OCI-LY7 (cell line): ENCODE data around the gene VPS13C. TPM values are rescaled to one million over a fixed set of nuclear protein-coding genes. Genes with fewer than 3 reads are reported as not detected.

ENCODE experiments used
- Bru-seq: library from RNA; stranded (reverse); fragments of 400-500 nt; gene quantifications from one replicate; lab custom pipeline; 2021; lab: Mats Ljungman, UMichigan
- BruChase-seq, 2 experiments: library from RNA; stranded (reverse); fragments of 400-500 nt; gene quantifications; one replicate each; lab custom pipeline; 2021; lab: Mats Ljungman, UMichigan
- BruUV-seq: library from RNA; stranded (reverse); fragments of 400-500 nt; replicated peaks from 2 replicates; lab custom pipeline; 2021; lab: Mats Ljungman, UMichigan
- CTCF ChIA-PET: fragments of 300-600 bp; sonication (Branson Sonifier 250); formaldehyde crosslinking; loops from one replicate; lab custom pipeline; 2022; ENCODE audit warnings: antibody characterized with exemption; ENCODE audit not compliant: unreplicated experiment; lab: Charles Lee
- POLR2A ChIA-PET: fragments of 300-600 bp; sonication (Branson Sonifier 250); formaldehyde crosslinking; loops from one replicate; lab custom pipeline; 2022; ENCODE audit warnings: antibody characterized with exemption; lab: Charles Lee
- DNase-seq: peaks from one replicate; pipeline ENCODE4 v3.0.0-alpha.2; 2015; ENCODE audit warnings: low spot score
- H2AFZ ChIP-seq: fragments of 200-600 bp; sonication (generic), shearing (Covaris generic); 2 replicates; pipeline ENCODE4 v1.6.1; 2014; ENCODE audit warnings: mild to moderate bottlenecking, antibody characterized with exemption, low read length, moderate library complexity
- H3K27ac ChIP-seq: fragments of 200-600 bp; sonication (generic); 2 replicates; pipeline ENCODE4 v1.5.1; 2014; ENCODE audit warnings: mixed run types, low read depth, mild to moderate bottlenecking, moderate library complexity, low read length, inconsistent platforms; ENCODE audit not compliant: poor library complexity, severe bottlenecking
- H3K36me3 ChIP-seq: fragments of 200-600 bp; sonication (generic); 2 replicates; pipeline ENCODE4 v1.6.1; 2014; ENCODE audit warnings: mild to moderate bottlenecking, antibody characterized with exemption, low read length, moderate library complexity, mixed read lengths; ENCODE audit not compliant: insufficient read depth
- H3K4me1 ChIP-seq: fragments of 200-600 bp; sonication (generic); 2 replicates; pipeline ENCODE4 v1.5.1; 2014; ENCODE audit warnings: mild to moderate bottlenecking, low read length; ENCODE audit not compliant: insufficient read depth, poor library complexity, severe bottlenecking
- H3K4me2 ChIP-seq: fragments of 200-600 bp; sonication (generic); 2 replicates; pipeline ENCODE4 v1.6.1; 2014; ENCODE audit warnings: mild to moderate bottlenecking, low read length
- H3K4me3 ChIP-seq: fragments of 200-600 bp; sonication (generic); 2 replicates; pipeline ENCODE4 v1.5.1; 2014; ENCODE audit warnings: mild to moderate bottlenecking, low read depth, low read length; ENCODE audit not compliant: poor library complexity, severe bottlenecking
- H3K79me2 ChIP-seq: fragments of 200-600 bp; sonication (generic); 2 replicates; pipeline ENCODE4 v1.6.1; 2016; ENCODE audit warnings: low read depth, mild to moderate bottlenecking, low read length, moderate library complexity, mixed read lengths; ENCODE audit not compliant: insufficient read depth
- H3K9me2 ChIP-seq: fragments of 200-600 bp; sonication (generic); 2 replicates; pipeline ENCODE4 v1.6.1; 2016; ENCODE audit warnings: mild to moderate bottlenecking, low read length, mixed read lengths; ENCODE audit not compliant: insufficient read depth
- H3K9me3 ChIP-seq: fragments of 200-600 bp; sonication (generic); 2 replicates; pipeline ENCODE4 v1.6.1; 2014; ENCODE audit warnings: mild to moderate bottlenecking, mixed run types, low read length, mixed read lengths
- H4K20me1 ChIP-seq: fragments of 200-600 bp; sonication (generic); 2 replicates; pipeline ENCODE4 v1.6.1; 2014; ENCODE audit warnings: mild to moderate bottlenecking, antibody characterized with exemption, low read length, moderate library complexity, mixed read lengths; ENCODE audit not compliant: insufficient read depth
- EZH2phosphoT487 ChIP-seq: fragments of 200-600 bp; sonication (generic); IDR thresholded peaks from 2 replicates; pipeline ENCODE4 v1.6.1; 2018; ENCODE audit warnings: low read depth, borderline replicate concordance, mild to moderate bottlenecking, mixed run types, antibody characterized with exemption, low read length, moderate library complexity, mixed read lengths
- intact Hi-C: fragments of 100-400 bp; cut with micrococcal nuclease; formaldehyde crosslinking; loops from one replicate; pipeline ENCODE4 v1.10.0; 2022; ENCODE audit not compliant: unreplicated experiment
- long read RNA-seq: library from polyadenylated mRNA; stranded (forward); transcript quantifications from one replicate; pipeline ENCODE4 v2.0.0, GENCODE V29; 2022
- total RNA-seq, 2 experiments: library from RNA; depleted of rRNA in 1 of 2; stranded (reverse); fragments of >200 nt in 1 of 2; shearing (Covaris generic) in 1 of 2; gene quantifications; 2 replicates each; pipeline ENCODE4 v1.2.3, GENCODE V29; 2014 to 2022
- TF ChIP-seq, protein P1 (sequence below): fragments of 200-600 bp; sonication (generic); conservative IDR thresholded peaks from 2 replicates; pipeline ENCODE4 v1.5.1; 2014; ENCODE audit warnings: mild to moderate bottlenecking, antibody characterized with exemption, low read length, moderate library complexity, mixed read lengths

The VPS13C gene
- 30.9 and 44.4 TPM in 2 replicates for total RNA-seq (2014; rRNA removed; shearing (Covaris generic))
- 60.6 and 66.8 TPM in 2 replicates for total RNA-seq (2022)
- percentile 85 among the genes with signal in this experiment for Bru-seq, nascent RNA
- percentile 79 among the genes with signal in this experiment for BruChase-seq, experiment 1, labeled RNA remaining after a 6-hour chase
- percentile 83 among the genes with signal in this experiment for BruChase-seq, experiment 2, labeled RNA remaining after a 2-hour chase
- long read RNA-seq, partial matches to known transcripts: 6 of 14 reads
- long read RNA-seq, other reads (novel, unspliced or antisense): 8 of 14 reads

DNA sequence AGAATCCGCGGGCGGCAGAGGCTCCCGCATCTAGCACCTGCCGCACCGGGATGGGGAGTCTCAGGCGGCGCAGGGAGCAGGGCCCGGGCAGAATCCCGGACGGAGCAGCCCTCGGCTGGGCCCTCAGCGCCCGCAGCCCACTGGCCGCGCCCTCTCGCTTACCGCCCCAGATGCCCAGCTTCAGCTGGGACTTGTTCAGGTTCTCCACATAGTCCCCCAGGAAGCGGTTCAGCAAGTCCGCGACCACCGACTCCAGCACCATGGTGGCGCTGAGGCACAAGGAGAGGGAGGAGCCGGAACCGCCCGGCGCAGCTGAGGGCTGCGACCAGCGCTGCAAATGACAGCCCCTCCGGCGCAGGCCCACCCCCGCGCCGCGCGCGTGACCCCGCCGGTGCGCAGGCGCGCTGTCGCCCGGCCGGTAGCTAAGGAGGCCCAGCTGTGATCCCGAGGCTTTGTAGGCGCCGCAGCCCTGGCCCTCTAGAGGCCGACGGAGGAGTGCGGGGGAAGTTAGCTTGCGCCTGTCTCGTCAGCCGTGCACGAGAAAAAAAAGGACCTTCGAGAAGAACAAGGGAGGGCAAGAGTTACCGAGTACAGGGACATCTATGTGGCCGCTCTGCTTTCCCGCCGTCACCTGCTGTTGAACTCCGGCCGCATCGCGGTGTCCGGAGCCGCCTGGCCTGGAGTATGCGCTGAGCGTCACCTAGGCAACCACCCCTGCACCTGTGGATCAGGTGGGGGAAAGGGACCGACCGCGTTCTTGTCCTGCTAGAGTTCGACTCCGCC, at the start of gene VPS13C:
Gene VPS13C (minus strand): TSS at position 335 of the 783 bp plus-strand sequence. CDS start 73 bp downstream, at position 262.
- Histone ChIP-seq H3K9me2 (no peaks in the 10 kb centered on the region), H3K9me3 (no peaks in the 10 kb centered on the region), H3K4me2 (peak within 1 kb of the TSS; percentile 75), H3K79me2 (peaks cover 34% of the 10 kb centered on the region), H3K27ac (peak within 1 kb of the TSS; percentile 73), H3K4me1 (peaks cover 25% of the 10 kb centered on the region), H3K36me3 (peaks cover 6% of the 10 kb centered on the region; the same call in 1 of the 2 replicates), H2AFZ (peak within 1 kb of the TSS; percentile 92), H3K4me3 (peak within 1 kb of the TSS; percentile 90), H4K20me1 (peaks cover 10% of the 10 kb centered on the region; the same call in 1 of the 2 replicates)
- intact Hi-C loops: no loop called here
- ChIA-PET CTCF (interaction anchor here (1.1 to 1.4 kb wide), 2 partner anchors 94 to 226 kb away, joined by 3 read pairs; no protein-coding TSS in a partner anchor), POLR2A (interaction anchor here (0.6 to 2.0 kb wide), 2 partner anchors 33 to 89 kb away, joined by 3 to 5 read pairs; no protein-coding TSS in a partner anchor)
- BruUV-seq: no TSS peak
- TF ChIP-seq EZH2phosphoT487: no peak
- TF ChIP-seq, protein P1, sequence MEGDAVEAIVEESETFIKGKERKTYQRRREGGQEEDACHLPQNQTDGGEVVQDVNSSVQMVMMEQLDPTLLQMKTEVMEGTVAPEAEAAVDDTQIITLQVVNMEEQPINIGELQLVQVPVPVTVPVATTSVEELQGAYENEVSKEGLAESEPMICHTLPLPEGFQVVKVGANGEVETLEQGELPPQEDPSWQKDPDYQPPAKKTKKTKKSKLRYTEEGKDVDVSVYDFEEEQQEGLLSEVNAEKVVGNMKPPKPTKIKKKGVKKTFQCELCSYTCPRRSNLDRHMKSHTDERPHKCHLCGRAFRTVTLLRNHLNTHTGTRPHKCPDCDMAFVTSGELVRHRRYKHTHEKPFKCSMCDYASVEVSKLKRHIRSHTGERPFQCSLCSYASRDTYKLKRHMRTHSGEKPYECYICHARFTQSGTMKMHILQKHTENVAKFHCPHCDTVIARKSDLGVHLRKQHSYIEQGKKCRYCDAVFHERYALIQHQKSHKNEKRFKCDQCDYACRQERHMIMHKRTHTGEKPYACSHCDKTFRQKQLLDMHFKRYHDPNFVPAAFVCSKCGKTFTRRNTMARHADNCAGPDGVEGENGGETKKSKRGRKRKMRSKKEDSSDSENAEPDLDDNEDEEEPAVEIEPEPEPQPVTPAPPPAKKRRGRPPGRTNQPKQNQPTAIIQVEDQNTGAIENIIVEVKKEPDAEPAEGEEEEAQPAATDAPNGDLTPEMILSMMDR: peak; percentile 79
- peak; percentile 95 for DNase-seq

DNA sequence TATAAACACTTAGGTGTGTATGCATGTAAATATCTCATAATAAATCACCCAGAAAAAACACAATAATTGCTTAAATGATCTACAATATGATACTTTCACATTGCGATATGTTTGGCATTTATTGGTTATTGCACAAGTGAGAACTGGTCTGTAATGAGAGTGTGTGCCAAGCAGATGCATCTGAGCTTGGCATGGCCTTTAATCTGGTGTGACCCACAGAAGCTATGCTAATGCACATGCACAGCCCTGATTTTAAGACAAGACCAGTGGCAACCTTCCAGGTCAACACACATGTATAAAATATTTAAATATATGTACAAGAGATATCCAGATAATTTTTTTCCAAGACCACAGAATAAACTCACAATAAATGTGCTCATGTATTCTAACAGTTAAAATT, 49.2 kb upstream of the VPS13C start:
- POLR2A ChIA-PET: no interaction called here
- TF ChIP-seq EZH2phosphoT487: no peak
- TF ChIP-seq, protein P1: no peak
- no peaks in the 10 kb centered on the region for H3K9me2 ChIP-seq
- CTCF ChIA-PET: no interaction called here
- no peak overlapping the region for H3K4me2 ChIP-seq
- H2AFZ ChIP-seq: no peak overlapping the region
- H3K36me3 ChIP-seq: no peaks in the 10 kb centered on the region
- no peaks in the 10 kb centered on the region for H4K20me1 ChIP-seq
- no peak overlapping the region for H3K27ac ChIP-seq
- peaks cover 20% of the 10 kb centered on the region for H3K4me1 ChIP-seq
- H3K9me3 ChIP-seq: no peaks in the 10 kb centered on the region
- intact Hi-C loops: no loop called here
- H3K79me2 ChIP-seq: no peaks in the 10 kb centered on the region
- H3K4me3 ChIP-seq: no peak overlapping the region
- no peak for DNase-seq
- no TSS peak for BruUV-seq
